HK-2 (cell line): ENCODE data around the gene KCNJ18.
"Not testable (repeated sequence)": the region's sequence is repeated elsewhere in the genome, so short reads cannot be mapped to it uniquely, and the experiment has no call there.

Experiments
- DNase-seq: peaks from one replicate; pipeline ENCODE4 v3.0.0-alpha.2; 2018; ENCODE audit not compliant: unreplicated experiment

KCNJ18 gene

GRCh38 chr17:21685061-21685795 is 7.1 kb upstream of the KCNJ18 start:
- DNase-seq: not testable (repeated sequence)

- no peak for DNase-seq
Measured at GRCh38 chr17:21686165-21687015, 5.9 kb upstream of the KCNJ18 start.

GRCh38 chr17:21687136-21687953 is 5.0 kb upstream of the KCNJ18 start:
- DNase-seq: no peak

GRCh38 chr17:21688293-21688949 is 3.9 kb upstream of the KCNJ18 start:
- DNase-seq: no peak

GRCh38 chr17:21689604-21690003 is 2.7 kb upstream of the KCNJ18 start:
- DNase-seq: peak; percentile 76

GRCh38 chr17:21690811-21691210 is 1.5 kb upstream of the KCNJ18 start:
- DNase-seq: not testable (repeated sequence)

GRCh38 chr17:21691481-21691880 is 842 bp upstream of the KCNJ18 start:
- not testable (repeated sequence) for DNase-seq

GRCh38 chr17:21692704-21693065 is 362 bp downstream of the KCNJ18 start:
- DNase-seq: not testable (repeated sequence)

GRCh38 chr17:21693391-21693796 is 1.1 kb downstream of the KCNJ18 start:
- DNase-seq: not testable (repeated sequence)

- not testable (repeated sequence) for DNase-seq
Measured at GRCh38 chr17:21693937-21694336, 1.6 kb downstream of the KCNJ18 start.

GRCh38 chr17:21696227-21696626 is 3.9 kb downstream of the KCNJ18 start:
- DNase-seq: not testable (repeated sequence)

GRCh38 chr17:21696842-21697507 is 4.7 kb downstream of the KCNJ18 start:
- DNase-seq: not testable (repeated sequence)

GRCh38 chr17:21697508-21697860 is 5.2 kb downstream of the KCNJ18 start:
- not testable (repeated sequence) for DNase-seq

GRCh38 chr17:21698437-21699075 is 6.2 kb downstream of the KCNJ18 start:
- DNase-seq: not testable (repeated sequence)

- DNase-seq: not testable (repeated sequence)
Measured at GRCh38 chr17:21699124-21699523, 6.8 kb downstream of the KCNJ18 start.

- not testable (repeated sequence) for DNase-seq
Measured at GRCh38 chr17:21699573-21700236, 7.4 kb downstream of the KCNJ18 start.

GRCh38 chr17:21701090-21701489 is 8.8 kb downstream of the KCNJ18 start:
- DNase-seq: not testable (repeated sequence)

GRCh38 chr17:21702029-21702428 is 9.7 kb downstream of the KCNJ18 start:
- DNase-seq: not testable (repeated sequence)

GRCh38 chr17:21702521-21702920 is 10.2 kb downstream of the KCNJ18 start:
- DNase-seq: not testable (repeated sequence)
